ENCODE data around the gene VIL1.

Gene VIL1

GRCh38 chr2:218402491-218402901 lies 16.4 kb upstream of the VIL1 start:
- peaks cover 23% of the 10 kb centered on the region for H3K4me1 ChIP-seq (ENCODE audit: control insufficient read depth, low read depth, low read length)
- no peaks in the 10 kb centered on the region for H3K36me3 ChIP-seq (ENCODE audit: control insufficient read depth, low read depth, low read length)
- no peak overlapping the region for H3K4me3 ChIP-seq (ENCODE audit: low read length)
- H3K27me3 ChIP-seq (ENCODE audit: control insufficient read depth, insufficient read depth, low read length): peaks cover 21% of the 10 kb centered on the region
- no peak overlapping the region for H3K27ac ChIP-seq (ENCODE audit: low read length)
- H3K9me3 ChIP-seq (ENCODE audit: control insufficient read depth, low read depth, low read length): no peaks in the 10 kb centered on the region
- H3K9ac ChIP-seq (ENCODE audit: low read length): no peak overlapping the region

GRCh38 chr2:218402911-218403411 lies 16.0 kb upstream of the VIL1 start:
- H3K27ac ChIP-seq (ENCODE audit: low read length): no peak overlapping the region
- H3K36me3 ChIP-seq (ENCODE audit: control insufficient read depth, low read depth, low read length): no peaks in the 10 kb centered on the region
- H3K4me1 ChIP-seq (ENCODE audit: control insufficient read depth, low read depth, low read length): peaks cover 21% of the 10 kb centered on the region
- no peak overlapping the region for H3K4me3 ChIP-seq (ENCODE audit: low read length)
- no peak overlapping the region for H3K9ac ChIP-seq (ENCODE audit: low read length)
- H3K27me3 ChIP-seq (ENCODE audit: control insufficient read depth, insufficient read depth, low read length): peaks cover 17% of the 10 kb centered on the region
- no peaks in the 10 kb centered on the region for H3K9me3 ChIP-seq (ENCODE audit: control insufficient read depth, low read depth, low read length)

GRCh38 chr2:218403810-218404209 lies 15.1 kb upstream of the VIL1 start:
- no peaks in the 10 kb centered on the region for H3K9me3 ChIP-seq (ENCODE audit: control insufficient read depth, low read depth, low read length)
- H3K9ac ChIP-seq (ENCODE audit: low read length): no peak overlapping the region
- H3K4me1 ChIP-seq (ENCODE audit: control insufficient read depth, low read depth, low read length): peaks cover 21% of the 10 kb centered on the region

GRCh38 chr2:218404351-218405085 lies 14.4 kb upstream of the VIL1 start:
- Histone ChIP-seq H3K9me3 (ENCODE audit: control insufficient read depth, low read depth, low read length) (no peaks in the 10 kb centered on the region), H3K36me3 (ENCODE audit: control insufficient read depth, low read depth, low read length) (no peaks in the 10 kb centered on the region), H3K27ac (ENCODE audit: low read length) (no peak overlapping the region), H3K4me3 (ENCODE audit: low read length) (no peak overlapping the region), H3K9ac (ENCODE audit: low read length) (no peak overlapping the region), H3K27me3 (ENCODE audit: control insufficient read depth, insufficient read depth, low read length) (peaks cover 1% of the 10 kb centered on the region), H3K4me1 (ENCODE audit: control insufficient read depth, low read depth, low read length) (peaks cover 21% of the 10 kb centered on the region)

More at GRCh38 chr2:218403810-218404209, 15.1 kb upstream of the VIL1 start:
- no peak overlapping the region for H3K4me3 ChIP-seq (ENCODE audit: low read length)
- no peak overlapping the region for H3K27ac ChIP-seq (ENCODE audit: low read length)
- H3K27me3 ChIP-seq (ENCODE audit: control insufficient read depth, insufficient read depth, low read length): peaks cover 8% of the 10 kb centered on the region
- no peaks in the 10 kb centered on the region for H3K36me3 ChIP-seq (ENCODE audit: control insufficient read depth, low read depth, low read length)

GRCh38 chr2:218405086-218405745 lies 13.7 kb upstream of the VIL1 start:
- H3K36me3 ChIP-seq (ENCODE audit: control insufficient read depth, low read depth, low read length): no peaks in the 10 kb centered on the region
- H3K9me3 ChIP-seq (ENCODE audit: control insufficient read depth, low read depth, low read length): no peaks in the 10 kb centered on the region
- H3K27ac ChIP-seq (ENCODE audit: low read length): no peak overlapping the region
- no peaks in the 10 kb centered on the region for H3K27me3 ChIP-seq (ENCODE audit: control insufficient read depth, insufficient read depth, low read length)
- H3K4me1 ChIP-seq (ENCODE audit: control insufficient read depth, low read depth, low read length): peaks cover 21% of the 10 kb centered on the region
- peak overlapping the region; percentile 55 for H3K9ac ChIP-seq (ENCODE audit: low read length)
- peak overlapping the region; percentile 75 for H3K4me3 ChIP-seq (ENCODE audit: low read length)

- no peaks in the 10 kb centered on the region for H3K36me3 ChIP-seq (ENCODE audit: control insufficient read depth, low read depth, low read length)
- peak overlapping the region; percentile 41 for H3K27ac ChIP-seq (ENCODE audit: low read length)
- peaks cover 21% of the 10 kb centered on the region for H3K4me1 ChIP-seq (ENCODE audit: control insufficient read depth, low read depth, low read length)
- peak overlapping the region; percentile 55 for H3K9ac ChIP-seq (ENCODE audit: low read length)
- no peaks in the 10 kb centered on the region for H3K27me3 ChIP-seq (ENCODE audit: control insufficient read depth, insufficient read depth, low read length)
- H3K9me3 ChIP-seq (ENCODE audit: control insufficient read depth, low read depth, low read length): no peaks in the 10 kb centered on the region
- peak overlapping the region; percentile 75 for H3K4me3 ChIP-seq (ENCODE audit: low read length)
Measured at GRCh38 chr2:218405746-218406208, 13.1 kb upstream of the VIL1 start.

GRCh38 chr2:218406209-218406948 lies 12.5 kb upstream of the VIL1 start:
- peak overlapping the region; percentile 56 for H3K9ac ChIP-seq (ENCODE audit: low read length)
- peaks cover 21% of the 10 kb centered on the region for H3K4me1 ChIP-seq (ENCODE audit: control insufficient read depth, low read depth, low read length)
- no peaks in the 10 kb centered on the region for H3K27me3 ChIP-seq (ENCODE audit: control insufficient read depth, insufficient read depth, low read length)
- H3K9me3 ChIP-seq (ENCODE audit: control insufficient read depth, low read depth, low read length): no peaks in the 10 kb centered on the region
- H3K4me3 ChIP-seq (ENCODE audit: low read length): peak overlapping the region; percentile 75
- peak overlapping the region; percentile 69 for H3K27ac ChIP-seq (ENCODE audit: low read length)
- no peaks in the 10 kb centered on the region for H3K36me3 ChIP-seq (ENCODE audit: control insufficient read depth, low read depth, low read length)

- H3K9me3 ChIP-seq (ENCODE audit: control insufficient read depth, low read depth, low read length): no peaks in the 10 kb centered on the region
- H3K27me3 ChIP-seq (ENCODE audit: control insufficient read depth, insufficient read depth, low read length): no peaks in the 10 kb centered on the region
- H3K4me1 ChIP-seq (ENCODE audit: control insufficient read depth, low read depth, low read length): peaks cover 21% of the 10 kb centered on the region
- peak overlapping the region; percentile 57 for H3K4me3 ChIP-seq (ENCODE audit: low read length)
- peak overlapping the region; percentile 56 for H3K9ac ChIP-seq (ENCODE audit: low read length)
- no peaks in the 10 kb centered on the region for H3K36me3 ChIP-seq (ENCODE audit: control insufficient read depth, low read depth, low read length)
- H3K27ac ChIP-seq (ENCODE audit: low read length): peak overlapping the region; percentile 69
Measured at GRCh38 chr2:218406949-218407618, 11.8 kb upstream of the VIL1 start.

GRCh38 chr2:218407717-218408116 lies 11.2 kb upstream of the VIL1 start:
- Histone ChIP-seq H3K36me3 (ENCODE audit: control insufficient read depth, low read depth, low read length) (no peaks in the 10 kb centered on the region), H3K4me1 (ENCODE audit: control insufficient read depth, low read depth, low read length) (peaks cover 21% of the 10 kb centered on the region), H3K4me3 (ENCODE audit: low read length) (no peak overlapping the region), H3K9ac (ENCODE audit: low read length) (no peak overlapping the region), H3K27ac (ENCODE audit: low read length) (no peak overlapping the region), H3K9me3 (ENCODE audit: control insufficient read depth, low read depth, low read length) (no peaks in the 10 kb centered on the region), H3K27me3 (ENCODE audit: control insufficient read depth, insufficient read depth, low read length) (no peaks in the 10 kb centered on the region)

GRCh38 chr2:218418321-218418716 lies 604 bp upstream of the VIL1 start:
- H3K27me3 ChIP-seq (ENCODE audit: control insufficient read depth, insufficient read depth, low read length): no peaks in the 10 kb centered on the region
- H3K4me3 ChIP-seq (ENCODE audit: low read length): no peak overlapping the region
- peaks cover 10% of the 10 kb centered on the region for H3K4me1 ChIP-seq (ENCODE audit: control insufficient read depth, low read depth, low read length)
- no peak overlapping the region for H3K9ac ChIP-seq (ENCODE audit: low read length)
- H3K36me3 ChIP-seq (ENCODE audit: control insufficient read depth, low read depth, low read length): no peaks in the 10 kb centered on the region
- no peak overlapping the region for H3K27ac ChIP-seq (ENCODE audit: low read length)
- H3K9me3 ChIP-seq (ENCODE audit: control insufficient read depth, low read depth, low read length): no peaks in the 10 kb centered on the region
